ENCODE data around the gene MAD2L1. TPM values are rescaled to one million over a fixed set of nuclear protein-coding genes. Genes with fewer than 3 reads are reported as not detected.

Gene MAD2L1
- total RNA-seq, 1 experiment from 2014 or later = 43.7 TPM

DNA sequence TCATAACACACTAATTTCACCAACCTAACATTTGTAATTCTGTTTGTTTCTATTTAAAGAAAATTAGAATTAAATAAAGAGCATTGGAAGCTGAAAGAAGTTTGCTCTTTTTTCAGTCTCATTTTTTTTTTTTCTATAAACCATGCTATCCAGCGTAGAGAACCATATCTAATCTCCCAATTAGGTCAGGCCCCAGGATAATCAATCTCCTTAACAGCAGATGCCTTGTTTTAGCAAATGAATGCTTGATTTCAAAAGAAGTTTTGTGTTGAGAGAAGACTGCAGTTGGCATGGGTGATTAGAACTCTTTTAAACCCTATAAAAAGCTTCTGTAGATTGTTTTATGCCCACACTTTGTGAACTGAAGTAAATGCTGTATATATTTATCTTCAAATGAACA lies 15.6 kb upstream of the MAD2L1 start:
- ATAC-seq (no peak), DNase-seq (ENCODE audit: low read depth, low spot score) (no peak)
- Histone ChIP-seq H3K27ac (ENCODE audit: low read length) (no peak overlapping the region), H3K4me3 (ENCODE audit: low read depth in 2 of 2, low read length in 2 of 2) (no peak overlapping the region), H3K4me1 (ENCODE audit: control insufficient read depth, insufficient read depth, low read length) (no peaks in the 10 kb centered on the region), H3K36me3 (ENCODE audit: control insufficient read depth, insufficient read depth, low read length) (no peaks in the 10 kb centered on the region), H3K9me3 (ENCODE audit: control insufficient read depth, insufficient read depth, low read depth, low read length) (no peaks in the 10 kb centered on the region), H3K27me3 (ENCODE audit: control insufficient read depth, insufficient read depth, low read length) (no peaks in the 10 kb centered on the region)
- in situ Hi-C loops (cut with HindIII; ENCODE audit: low pct_unique_long_range_greater_than_20kb, low sequenced_read_pairs) (no loop called here), intact Hi-C loops (cut with micrococcal nuclease; ENCODE audit: unreplicated experiment) (no loop called here)
- no TSS peak for BruUV-seq (replicated peaks)
- ChIA-PET CTCF (no interaction called here), POLR2A (no interaction called here)
- TF ChIP-seq, protein P1, sequence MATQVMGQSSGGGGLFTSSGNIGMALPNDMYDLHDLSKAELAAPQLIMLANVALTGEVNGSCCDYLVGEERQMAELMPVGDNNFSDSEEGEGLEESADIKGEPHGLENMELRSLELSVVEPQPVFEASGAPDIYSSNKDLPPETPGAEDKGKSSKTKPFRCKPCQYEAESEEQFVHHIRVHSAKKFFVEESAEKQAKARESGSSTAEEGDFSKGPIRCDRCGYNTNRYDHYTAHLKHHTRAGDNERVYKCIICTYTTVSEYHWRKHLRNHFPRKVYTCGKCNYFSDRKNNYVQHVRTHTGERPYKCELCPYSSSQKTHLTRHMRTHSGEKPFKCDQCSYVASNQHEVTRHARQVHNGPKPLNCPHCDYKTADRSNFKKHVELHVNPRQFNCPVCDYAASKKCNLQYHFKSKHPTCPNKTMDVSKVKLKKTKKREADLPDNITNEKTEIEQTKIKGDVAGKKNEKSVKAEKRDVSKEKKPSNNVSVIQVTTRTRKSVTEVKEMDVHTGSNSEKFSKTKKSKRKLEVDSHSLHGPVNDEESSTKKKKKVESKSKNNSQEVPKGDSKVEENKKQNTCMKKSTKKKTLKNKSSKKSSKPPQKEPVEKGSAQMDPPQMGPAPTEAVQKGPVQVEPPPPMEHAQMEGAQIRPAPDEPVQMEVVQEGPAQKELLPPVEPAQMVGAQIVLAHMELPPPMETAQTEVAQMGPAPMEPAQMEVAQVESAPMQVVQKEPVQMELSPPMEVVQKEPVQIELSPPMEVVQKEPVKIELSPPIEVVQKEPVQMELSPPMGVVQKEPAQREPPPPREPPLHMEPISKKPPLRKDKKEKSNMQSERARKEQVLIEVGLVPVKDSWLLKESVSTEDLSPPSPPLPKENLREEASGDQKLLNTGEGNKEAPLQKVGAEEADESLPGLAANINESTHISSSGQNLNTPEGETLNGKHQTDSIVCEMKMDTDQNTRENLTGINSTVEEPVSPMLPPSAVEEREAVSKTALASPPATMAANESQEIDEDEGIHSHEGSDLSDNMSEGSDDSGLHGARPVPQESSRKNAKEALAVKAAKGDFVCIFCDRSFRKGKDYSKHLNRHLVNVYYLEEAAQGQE (IDR thresholded peaks at IDR 0.05; ENCODE audit: insufficient read depth in 1 of 2, low read depth in 2 of 2, low read length in 1 of 2) = no peak
- TF ChIP-seq POLR2AphosphoS5 (IDR thresholded peaks at IDR 0.05; ENCODE audit: low read depth, low read length) (no peak), TCF7L2 (IDR thresholded peaks at IDR 0.05; ENCODE audit: low read depth, low read length) (no peak), SIN3A (IDR thresholded peaks at IDR 0.05; ENCODE audit: borderline replicate concordance, insufficient read depth, low read depth, low read length) (no peak)
- TF ChIP-seq, protein P2, sequence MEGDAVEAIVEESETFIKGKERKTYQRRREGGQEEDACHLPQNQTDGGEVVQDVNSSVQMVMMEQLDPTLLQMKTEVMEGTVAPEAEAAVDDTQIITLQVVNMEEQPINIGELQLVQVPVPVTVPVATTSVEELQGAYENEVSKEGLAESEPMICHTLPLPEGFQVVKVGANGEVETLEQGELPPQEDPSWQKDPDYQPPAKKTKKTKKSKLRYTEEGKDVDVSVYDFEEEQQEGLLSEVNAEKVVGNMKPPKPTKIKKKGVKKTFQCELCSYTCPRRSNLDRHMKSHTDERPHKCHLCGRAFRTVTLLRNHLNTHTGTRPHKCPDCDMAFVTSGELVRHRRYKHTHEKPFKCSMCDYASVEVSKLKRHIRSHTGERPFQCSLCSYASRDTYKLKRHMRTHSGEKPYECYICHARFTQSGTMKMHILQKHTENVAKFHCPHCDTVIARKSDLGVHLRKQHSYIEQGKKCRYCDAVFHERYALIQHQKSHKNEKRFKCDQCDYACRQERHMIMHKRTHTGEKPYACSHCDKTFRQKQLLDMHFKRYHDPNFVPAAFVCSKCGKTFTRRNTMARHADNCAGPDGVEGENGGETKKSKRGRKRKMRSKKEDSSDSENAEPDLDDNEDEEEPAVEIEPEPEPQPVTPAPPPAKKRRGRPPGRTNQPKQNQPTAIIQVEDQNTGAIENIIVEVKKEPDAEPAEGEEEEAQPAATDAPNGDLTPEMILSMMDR (IDR thresholded peaks at IDR 0.05) = no peak

DNA sequence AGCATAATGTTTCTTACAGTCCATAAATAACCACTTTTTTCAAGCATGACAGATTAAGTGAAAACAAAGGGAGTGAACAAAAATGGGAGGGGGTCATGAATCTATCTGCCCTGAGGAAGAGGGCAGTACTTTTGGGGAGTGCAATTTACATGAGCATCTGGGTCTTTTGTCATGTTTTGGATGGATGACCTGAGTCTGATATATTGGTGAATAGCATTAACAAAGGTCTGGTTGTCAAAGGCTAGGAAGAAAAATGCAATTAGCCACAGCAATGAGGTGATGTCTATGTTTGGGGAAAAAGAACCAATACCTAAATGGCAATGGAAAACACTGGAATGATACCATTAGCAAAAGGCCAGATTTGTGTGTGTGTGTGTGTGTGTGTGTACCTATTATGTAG lies 15.1 kb upstream of the MAD2L1 start:
- Histone ChIP-seq H3K4me1 (ENCODE audit: control insufficient read depth, insufficient read depth, low read length) (no peaks in the 10 kb centered on the region), H3K27ac (ENCODE audit: low read length) (no peak overlapping the region), H3K9me3 (ENCODE audit: control insufficient read depth, insufficient read depth, low read depth, low read length) (no peaks in the 10 kb centered on the region), H3K36me3 (ENCODE audit: control insufficient read depth, insufficient read depth, low read length) (no peaks in the 10 kb centered on the region), H3K27me3 (ENCODE audit: control insufficient read depth, insufficient read depth, low read length) (no peaks in the 10 kb centered on the region), H3K4me3 (ENCODE audit: low read depth in 2 of 2, low read length in 2 of 2) (no peak overlapping the region)
- DNase-seq (ENCODE audit: low read depth, low spot score) = no peak
- ChIA-PET CTCF (no interaction called here), POLR2A (no interaction called here)
- TF ChIP-seq TCF7L2 (IDR thresholded peaks at IDR 0.05; ENCODE audit: low read depth, low read length) = no peak
- TF ChIP-seq, protein P1 (IDR thresholded peaks at IDR 0.05; ENCODE audit: insufficient read depth in 1 of 2, low read depth in 2 of 2, low read length in 1 of 2) = no peak
- TF ChIP-seq, protein P2 (IDR thresholded peaks at IDR 0.05) = no peak
- TF ChIP-seq POLR2AphosphoS5 (IDR thresholded peaks at IDR 0.05; ENCODE audit: low read depth, low read length) = no peak
- no peak for TF ChIP-seq SIN3A (IDR thresholded peaks at IDR 0.05; ENCODE audit: borderline replicate concordance, insufficient read depth, low read depth, low read length)
- in situ Hi-C loops (cut with HindIII; ENCODE audit: low pct_unique_long_range_greater_than_20kb, low sequenced_read_pairs) = no loop called here
- ATAC-seq = no peak
- intact Hi-C loops (cut with micrococcal nuclease; ENCODE audit: unreplicated experiment) = no loop called here
- no TSS peak for BruUV-seq (replicated peaks)

Data from Panc1 (cell line).